Retinal pigment epithelial cell (primary cell): ENCODE results near the gene EDNRB.

Experiments used
- DNase-seq: peaks from one replicate; pipeline ENCODE4 v3.0.0-alpha.2; 2010; ENCODE audit warnings: low read depth
- H3K4me3 ChIP-seq: 2 replicates; pipeline ENCODE4 v1.5.1; 2011; ENCODE audit warnings: mild to moderate bottlenecking, low read length, control low read depth, moderate library complexity
- TF ChIP-seq, protein P1 (sequence below): conservative IDR thresholded peaks from 2 replicates; pipeline ENCODE4 v1.5.1; 2011; ENCODE audit warnings: low read depth, low read length, control low read depth, inconsistent platforms

Gene EDNRB

GRCh38 chr13:77928909-77929308 lies 10.3 kb upstream of the EDNRB start:
- no peak overlapping the region for H3K4me3 ChIP-seq
- DNase-seq, result no peak
- TF ChIP-seq, protein P1, sequence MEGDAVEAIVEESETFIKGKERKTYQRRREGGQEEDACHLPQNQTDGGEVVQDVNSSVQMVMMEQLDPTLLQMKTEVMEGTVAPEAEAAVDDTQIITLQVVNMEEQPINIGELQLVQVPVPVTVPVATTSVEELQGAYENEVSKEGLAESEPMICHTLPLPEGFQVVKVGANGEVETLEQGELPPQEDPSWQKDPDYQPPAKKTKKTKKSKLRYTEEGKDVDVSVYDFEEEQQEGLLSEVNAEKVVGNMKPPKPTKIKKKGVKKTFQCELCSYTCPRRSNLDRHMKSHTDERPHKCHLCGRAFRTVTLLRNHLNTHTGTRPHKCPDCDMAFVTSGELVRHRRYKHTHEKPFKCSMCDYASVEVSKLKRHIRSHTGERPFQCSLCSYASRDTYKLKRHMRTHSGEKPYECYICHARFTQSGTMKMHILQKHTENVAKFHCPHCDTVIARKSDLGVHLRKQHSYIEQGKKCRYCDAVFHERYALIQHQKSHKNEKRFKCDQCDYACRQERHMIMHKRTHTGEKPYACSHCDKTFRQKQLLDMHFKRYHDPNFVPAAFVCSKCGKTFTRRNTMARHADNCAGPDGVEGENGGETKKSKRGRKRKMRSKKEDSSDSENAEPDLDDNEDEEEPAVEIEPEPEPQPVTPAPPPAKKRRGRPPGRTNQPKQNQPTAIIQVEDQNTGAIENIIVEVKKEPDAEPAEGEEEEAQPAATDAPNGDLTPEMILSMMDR, result no peak

- H3K4me3 ChIP-seq, result no peak overlapping the region
Observed at GRCh38 chr13:77925616-77926015, 7.0 kb upstream of the EDNRB start.

DNA sequence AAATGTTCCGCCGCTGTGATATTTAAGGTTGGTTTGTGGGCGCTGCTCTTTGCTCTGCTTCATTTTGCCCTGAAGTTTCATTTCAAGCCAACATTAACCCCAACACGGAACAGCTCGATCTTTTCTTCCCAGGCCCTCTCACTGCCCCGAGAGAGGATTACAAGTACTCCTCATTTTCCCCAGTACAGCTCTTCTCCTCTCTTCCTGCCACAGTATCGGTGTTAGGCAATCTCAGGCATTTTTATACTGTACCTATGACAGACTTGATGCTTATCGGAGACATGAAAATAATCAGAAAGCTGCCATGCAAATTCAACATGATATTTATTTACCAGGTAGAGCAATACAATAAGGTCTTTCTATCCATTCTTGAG lies 1.3 kb upstream of the EDNRB start:
- no peak for DNase-seq
- TF ChIP-seq, protein P1, result no peak
- H3K4me3 ChIP-seq, result peak overlapping the region; percentile 71

More at GRCh38 chr13:77925616-77926015, 7.0 kb upstream of the EDNRB start:
- no peak for DNase-seq
- TF ChIP-seq, protein P1, result no peak

DNA sequence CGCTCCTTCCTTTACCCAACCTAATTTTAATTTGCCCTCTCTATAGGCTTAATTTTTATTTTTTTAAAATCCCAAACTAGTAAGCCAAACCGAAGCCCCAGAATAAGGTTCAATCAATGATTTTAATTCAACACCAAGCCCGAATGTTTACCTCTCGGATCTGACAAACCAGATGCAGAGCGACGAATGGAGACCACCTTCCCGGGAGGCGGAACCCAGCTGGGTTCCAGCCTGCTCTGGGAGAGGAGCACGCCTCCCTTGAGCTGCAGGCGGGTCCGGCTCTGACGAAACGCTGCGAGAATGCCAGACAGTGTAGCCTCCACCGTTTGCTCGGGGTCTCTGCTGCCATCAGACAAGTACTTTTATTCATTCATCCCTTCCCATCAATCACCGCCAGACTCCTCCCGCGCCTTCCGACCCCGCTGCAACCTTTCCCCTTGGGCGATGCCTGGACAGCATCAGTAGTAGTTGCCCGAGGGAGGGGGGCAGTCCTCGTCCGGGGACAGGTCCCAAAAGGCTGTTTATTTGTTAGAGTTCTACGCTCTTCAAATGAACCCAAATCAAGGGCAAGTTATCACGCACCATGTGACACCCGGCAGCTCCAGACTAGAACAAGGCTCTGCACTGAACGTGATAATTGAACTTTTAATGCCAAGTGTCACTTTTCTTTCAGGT lies 752 bp upstream of the EDNRB start:
- TF ChIP-seq, protein P1, result no peak
- no peak for DNase-seq
- peak overlapping the region; percentile 71 for H3K4me3 ChIP-seq

DNA sequence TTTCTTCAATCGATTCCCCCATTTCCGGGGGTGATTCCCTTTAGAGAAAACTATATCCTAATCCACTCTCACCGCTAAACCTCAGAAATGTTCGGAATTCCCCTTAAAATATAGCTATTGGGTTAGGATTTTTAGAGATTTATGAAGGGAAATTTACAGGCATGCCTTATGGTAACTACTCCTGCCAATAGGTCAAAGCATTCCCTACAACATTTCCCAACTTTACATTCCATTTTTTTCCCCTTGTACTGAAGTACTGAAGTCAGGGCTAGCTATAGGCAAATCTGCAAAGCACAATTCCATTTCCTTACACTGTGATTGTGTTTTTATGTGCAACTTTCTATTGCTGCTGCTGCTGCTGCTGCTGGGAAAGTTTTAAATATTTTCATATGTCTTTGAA lies 2.1 kb downstream of the EDNRB start:
- TF ChIP-seq, protein P1, result no peak
- no peak for DNase-seq
- no peak overlapping the region for H3K4me3 ChIP-seq

- no peak overlapping the region for H3K4me3 ChIP-seq
- TF ChIP-seq, protein P1, result no peak
- no peak for DNase-seq
Observed at GRCh38 chr13:77915686-77916085, 2.9 kb downstream of the EDNRB start.

- H3K4me3 ChIP-seq, result no peak overlapping the region
- no peak for DNase-seq
- TF ChIP-seq, protein P1, result no peak
Observed at GRCh38 chr13:77913003-77913402, 5.6 kb downstream of the EDNRB start.
